HepG2 (cell line): Measurements from ENCODE around the gene TEX14. TPM values are rescaled to one million over a fixed set of nuclear protein-coding genes. Genes with fewer than 3 reads are reported as not detected.

Experiments used
- AGO2 ChIP-seq: fragments of 200-400 bp; formaldehyde crosslinking; optimal IDR thresholded peaks from 2 replicates; pipeline ENCODE3; 2017; ENCODE audit warnings: mild to moderate bottlenecking, low read depth, low read length, moderate library complexity
- ARNT2 ChIP-seq: sonication (generic); formaldehyde crosslinking; IDR thresholded peaks from 2 replicates; pipeline ENCODE4 v1.8.0; 2022; ENCODE audit warnings: mild to moderate bottlenecking, low read depth, missing genetic modification reagents, moderate library complexity
- ATF7 ChIP-seq, 2 experiments: fragments of 450-650 bp in 1 of 2; sonication (generic) in 1 of 2; formaldehyde crosslinking in 1 of 2; IDR thresholded peaks; 2 replicates each; pipeline versions ENCODE4 v1.4.0 to v1.6.1; 2016 to 2020; ENCODE audit warnings: antibody characterized with exemption in 1 of 2, mild to moderate bottlenecking in 1 of 2, missing genetic modification reagents in 1 of 2
- FOSL2 ChIP-seq: sonication (generic); formaldehyde crosslinking; IDR thresholded peaks from 2 replicates; pipeline ENCODE4 v1.4.0; 2020; ENCODE audit warnings: missing genetic modification reagents
- GATAD2A ChIP-seq: IDR thresholded peaks from 2 replicates; pipeline ENCODE4 v1.6.1; 2016
- KLF9 ChIP-seq: IDR thresholded peaks from 2 replicates; pipeline ENCODE4 v1.6.1; 2016; ENCODE audit warnings: low read depth
- POLR2G ChIP-seq: fragments of 200-400 bp; formaldehyde crosslinking; IDR thresholded peaks from 2 replicates; pipeline ENCODE4 v1.6.1; 2018; ENCODE audit warnings: mild to moderate bottlenecking, low read depth, low read length, moderate library complexity
- SAFB2 ChIP-seq: sonication (generic); formaldehyde crosslinking; IDR thresholded peaks from 2 replicates; pipeline ENCODE4 v1.5.1; 2020; ENCODE audit warnings: missing genetic modification reagents, low read depth, mild to moderate bottlenecking, borderline replicate concordance
- SNAPC5 ChIP-seq: sonication (generic); formaldehyde crosslinking; IDR thresholded peaks from 2 replicates; pipeline ENCODE4 v1.8.1; 2023; ENCODE audit warnings: mild to moderate bottlenecking, missing genetic modification reagents, borderline replicate concordance
- TARDBP ChIP-seq: sonication (generic); formaldehyde crosslinking; IDR thresholded peaks from 2 replicates; pipeline ENCODE4 v1.8.0; 2022; ENCODE audit warnings: mild to moderate bottlenecking, missing genetic modification reagents
- TCF7L2 ChIP-seq: IDR thresholded peaks from 2 replicates; pipeline ENCODE4 v1.6.1; 2011; ENCODE audit warnings: mild to moderate bottlenecking, low read depth, low read length, moderate library complexity
- TEF ChIP-seq: sonication (generic); formaldehyde crosslinking; IDR thresholded peaks from 2 replicates; pipeline ENCODE4 v1.5.0; 2020; ENCODE audit warnings: missing genetic modification reagents
- ZBED4 ChIP-seq: sonication (generic); formaldehyde crosslinking; IDR thresholded peaks from 2 replicates; pipeline ENCODE4 v1.4.0; 2020; ENCODE audit warnings: missing genetic modification reagents, borderline replicate concordance
- ZBTB39 ChIP-seq: sonication (generic); formaldehyde crosslinking; IDR thresholded peaks from 2 replicates; pipeline ENCODE4 v1.5.0; 2020; ENCODE audit warnings: missing genetic modification reagents
- ZNF296 ChIP-seq: sonication (generic); formaldehyde crosslinking; conservative IDR thresholded peaks from 2 replicates; pipeline ENCODE4 v1.5.0; 2020; ENCODE audit warnings: mild to moderate bottlenecking, missing genetic modification reagents
- ZNF337 ChIP-seq: sonication (generic); formaldehyde crosslinking; IDR thresholded peaks from 2 replicates; pipeline ENCODE4 v1.5.1; 2020; ENCODE audit warnings: missing genetic modification reagents, low read depth, mild to moderate bottlenecking, borderline replicate concordance
- ZNF703 ChIP-seq: sonication (generic); formaldehyde crosslinking; IDR thresholded peaks from 2 replicates; pipeline ENCODE4 v1.5.1; 2020; ENCODE audit warnings: missing genetic modification reagents, mild to moderate bottlenecking, moderate library complexity, borderline replicate concordance
- ZNF704 ChIP-seq: sonication (generic); formaldehyde crosslinking; IDR thresholded peaks from 2 replicates; pipeline ENCODE4 v1.8.1; 2023; ENCODE audit warnings: mild to moderate bottlenecking, inconsistent platforms, moderate library complexity, missing genetic modification reagents, borderline replicate concordance
- polyA plus RNA-seq, 8 experiments: library from polyadenylated mRNA; depleted of rRNA in 3 of 8; stranded (reverse) in 7 of 8; unstranded in 1 of 8; fragments of >200 nt; fragmentation: Illumina TruSeq in 4 of 8; extraction: Trizol in 4 of 8; gene quantifications; 2 replicates each; pipeline versions ENCODE4 v1.2.1 to v1.2.3, GENCODE V29; 2011 to 2016; ENCODE audit warnings: low read depth in 4 of 8, missing spikeins in 1 of 8, mixed read lengths in 1 of 8; ENCODE audit not compliant: insufficient read depth in 1 of 8
- total RNA-seq, 5 experiments: library from RNA; depleted of rRNA; stranded (reverse); fragments of >200 nt; fragmentation: Illumina TruSeq; extraction: Trizol; gene quantifications; 2 replicates each; pipeline ENCODE4 v1.2.3, GENCODE V29; 2016; ENCODE audit warnings: low read depth in 1 of 5

TEX14 gene
- total and polyA plus RNA-seq, 2 of the 13 experiments (the other 11 are each of a cell fraction or from before 2014, with no cell fraction given): 0.04 to 0.07 TPM

- TF ChIP-seq KLF9 (peak; percentile 95; the same call in 1 of the 2 replicates), AGO2 (no peak), ZNF296 (no peak), ARNT2 (peak; percentile 95), TEF (CRISPR knock-in tag) (peak; percentile 62; the same call in 1 of the 2 replicates), ATF7 (IDR thresholded peaks at IDR 0.05) (peak; percentile 64), ATF7 (CRISPR knock-in tag; IDR thresholded peaks at IDR 0.05) (no peak; the same call in 1 of the 2 replicates), ZNF704 (CRISPR knock-in tag) (peak; percentile 32; the same call in 1 of the 2 replicates), ZBTB39 (CRISPR knock-in tag) (no peak), GATAD2A (CRISPR knock-in tag) (peak; percentile 99), TARDBP (peak; percentile 76), POLR2G (peak; percentile 100), ZNF703 (0 out of 2 replicates have a peak, but pooled peaks have one; percentile 73), FOSL2 (CRISPR knock-in tag) (peak; percentile 69), SAFB2 (peak; percentile 74; the same call in 1 of the 2 replicates), ZBED4 (CRISPR knock-in tag) (peak; percentile 85; the same call in 1 of the 2 replicates), TCF7L2 (no peak), ZNF337 (CRISPR knock-in tag) (no peak), SNAPC5 (CRISPR knock-in tag) (peak; percentile 100)
These were observed 60.1 kb downstream of the TEX14 start (continued) for GRCh38 chr17:58631523-58632323.
